Left lung (tissue), 10 donors: Measurements from ENCODE around the gene LRRC75A. TPM values are rescaled to one million over a fixed set of nuclear protein-coding genes. Genes with fewer than 3 reads are reported as not detected.
"Not testable (repeated sequence)": the region's sequence is repeated elsewhere in the genome, so short reads cannot be mapped to it uniquely, and the experiment has no call there.

Experiments
- ATAC-seq: fragments of 200-7000 bp; cut with Tn5 transposase; one replicate; pipeline ENCODE4 v1.9.1; 2020; ENCODE audit warnings: moderate library complexity
- DNase-seq, 4 donors: peaks; one replicate each; pipeline ENCODE4 v3.0.0-alpha.2; 2013 to 2020
- H3K27ac ChIP-seq, 2 donors: fragments of 200-600 bp; sonication (generic) in 1 of 2; one replicate each; pipeline versions ENCODE4 v1.5.0 to v1.8.0; 2020 to 2021
- H3K27me3 ChIP-seq, 2 donors: fragments of 200-600 bp; sonication (generic) in 1 of 2; one replicate each; pipeline versions ENCODE4 v1.5.0 to v1.8.0; 2020 to 2021
- H3K36me3 ChIP-seq, 2 donors: fragments of 200-600 bp; sonication (generic) in 1 of 2; one replicate each; pipeline versions ENCODE4 v1.5.0 to v1.8.0; 2020 to 2021
- H3K4me1 ChIP-seq, 2 donors: fragments of 200-600 bp; one replicate each; pipeline ENCODE4 v1.8.0; 2021
- H3K4me3 ChIP-seq, 2 donors: fragments of 200-600 bp; sonication (generic) in 1 of 2; one replicate each; pipeline versions ENCODE4 v1.5.0 to v1.8.0; 2020 to 2021; ENCODE audit warnings: mild to moderate bottlenecking in 1 of 2
- H3K9me3 ChIP-seq, 2 donors: fragments of 200-600 bp; sonication (generic) in 1 of 2; one replicate each; pipeline versions ENCODE4 v1.5.0 to v1.8.0; 2020 to 2021
- intact Hi-C, 2 donors: fragments of 100-400 bp; cut with DNase I; formaldehyde crosslinking; loops; one replicate each; pipeline versions ENCODE4 v1.11.2 to v1.14.2; 2022
- polyA plus RNA-seq, 6 donors: library from polyadenylated mRNA; unstranded; fragments of 120-200 nt; gene quantifications; one replicate each; pipeline ENCODE4 v1.2.1, GENCODE V29; 2013; ENCODE audit not compliant: insufficient read length in 6 of 6
- total RNA-seq, 2 donors: library from RNA; stranded (reverse); fragmentation: NEBNext Ultra II Directional; extraction: Animal tissue kit (Norgen Biotek cat#: 25700); gene quantifications; one replicate each; pipeline ENCODE4 v1.2.1, GENCODE V29; 2021
- TF ChIP-seq, protein P1 (sequence below), 2 donors: fragments of 200-600 bp; sonication (generic) in 1 of 2; IDR thresholded peaks; one replicate each; pipeline versions ENCODE4 v1.5.0 to v1.8.0; 2021; ENCODE audit warnings: antibody characterized with exemption in 2 of 2
- donor health status: DM: no; HTN: yes; CAD: no.
- donor health status: DM: no; HTN: no; CAD: no.

The LRRC75A gene
- total and polyA plus RNA-seq, 8 donors: 2.9 to 7.1 (median 5.7) TPM

- Histone ChIP-seq H3K4me1 (no peaks in the 10 kb centered on the region), H3K36me3 (no peaks in the 10 kb centered on the region), H3K4me3 (no peak overlapping the region), H3K27ac (no peak overlapping the region), H3K27me3 (peaks cover 4 to 15% of the 10 kb centered on the region in 2 donors), H3K9me3 (no peaks in the 10 kb centered on the region)
- TF ChIP-seq, protein P1, sequence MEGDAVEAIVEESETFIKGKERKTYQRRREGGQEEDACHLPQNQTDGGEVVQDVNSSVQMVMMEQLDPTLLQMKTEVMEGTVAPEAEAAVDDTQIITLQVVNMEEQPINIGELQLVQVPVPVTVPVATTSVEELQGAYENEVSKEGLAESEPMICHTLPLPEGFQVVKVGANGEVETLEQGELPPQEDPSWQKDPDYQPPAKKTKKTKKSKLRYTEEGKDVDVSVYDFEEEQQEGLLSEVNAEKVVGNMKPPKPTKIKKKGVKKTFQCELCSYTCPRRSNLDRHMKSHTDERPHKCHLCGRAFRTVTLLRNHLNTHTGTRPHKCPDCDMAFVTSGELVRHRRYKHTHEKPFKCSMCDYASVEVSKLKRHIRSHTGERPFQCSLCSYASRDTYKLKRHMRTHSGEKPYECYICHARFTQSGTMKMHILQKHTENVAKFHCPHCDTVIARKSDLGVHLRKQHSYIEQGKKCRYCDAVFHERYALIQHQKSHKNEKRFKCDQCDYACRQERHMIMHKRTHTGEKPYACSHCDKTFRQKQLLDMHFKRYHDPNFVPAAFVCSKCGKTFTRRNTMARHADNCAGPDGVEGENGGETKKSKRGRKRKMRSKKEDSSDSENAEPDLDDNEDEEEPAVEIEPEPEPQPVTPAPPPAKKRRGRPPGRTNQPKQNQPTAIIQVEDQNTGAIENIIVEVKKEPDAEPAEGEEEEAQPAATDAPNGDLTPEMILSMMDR (IDR thresholded peaks at IDR 0.05): no peak
- ATAC-seq: no peak
- intact Hi-C loops: loop anchor here in 1 of 2 donors (10.0 kb wide), 1 partner anchor 72 kb away; no protein-coding TSS in a partner anchor
- no peak for DNase-seq
These were observed 35.3 kb upstream of the LRRC75A start for GRCh38 chr17:16527298-16527697.

- not testable (repeated sequence) for H3K27me3 ChIP-seq, H3K27ac ChIP-seq, H3K9me3 ChIP-seq, ATAC-seq, H3K4me3 ChIP-seq, H3K4me1 ChIP-seq, DNase-seq, H3K36me3 ChIP-seq
- intact Hi-C loops: loop anchor here in 1 of 2 donors (10.0 kb wide), 1 partner anchor 71 kb away; no protein-coding TSS in a partner anchor
These were observed 33.6 kb upstream of the LRRC75A start for GRCh38 chr17:16525556-16525955.

GRCh38 chr17:16521070-16521727 lies 29.2 kb upstream of the LRRC75A start:
- DNase-seq (peak in 3 of 4 donors; percentile 78 to 93 (median 81)), ATAC-seq (peak; percentile 98)
- intact Hi-C loops: loop anchor here (2.0 to 10.0 kb wide), 2 partner anchors 66 to 68 kb away; no protein-coding TSS in a partner anchor
- Histone ChIP-seq H3K36me3 (no peaks in the 10 kb centered on the region), H3K27me3 (peaks cover 0 to 29% of the 10 kb centered on the region in 2 donors), H3K27ac (no peak overlapping the region), H3K9me3 (no peaks in the 10 kb centered on the region), H3K4me1 (peaks cover 2 to 7% of the 10 kb centered on the region in 2 donors), H3K4me3 (no peak overlapping the region)
- TF ChIP-seq, protein P1 (IDR thresholded peaks at IDR 0.05): peak; percentile 78 to 92

DNA sequence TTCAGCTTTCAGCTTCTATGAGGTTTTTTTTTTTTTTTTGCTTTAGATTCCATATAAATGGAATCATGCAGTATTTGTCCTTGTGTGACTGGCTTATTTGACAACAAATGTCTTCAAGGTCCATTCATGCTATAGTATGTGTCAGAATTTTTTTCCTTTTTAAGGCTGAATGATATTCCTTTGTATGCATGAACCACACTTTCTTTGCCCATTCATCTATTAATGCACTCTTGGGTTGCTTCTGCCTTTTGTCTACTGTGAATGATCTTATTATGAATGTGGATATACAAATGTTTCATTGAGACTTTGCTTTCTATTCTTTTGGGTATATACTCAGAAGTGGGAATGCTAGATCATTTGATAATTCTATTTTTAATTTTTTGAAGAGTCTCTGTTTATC lies 27.0 kb upstream of the LRRC75A start:
- H3K4me3 ChIP-seq: no peak overlapping the region
- no peaks in the 10 kb centered on the region for H3K9me3 ChIP-seq
- ATAC-seq (no peak), DNase-seq (no peak)
- H3K4me1 ChIP-seq: peaks cover 2 to 20% of the 10 kb centered on the region in 2 donors
- intact Hi-C loops: no loop called here
- TF ChIP-seq, protein P1 (IDR thresholded peaks at IDR 0.05): no peak
- H3K27ac ChIP-seq: no peak overlapping the region
- peaks cover 0 to 46% of the 10 kb centered on the region in 2 donors for H3K27me3 ChIP-seq
- H3K36me3 ChIP-seq: no peaks in the 10 kb centered on the region

DNA sequence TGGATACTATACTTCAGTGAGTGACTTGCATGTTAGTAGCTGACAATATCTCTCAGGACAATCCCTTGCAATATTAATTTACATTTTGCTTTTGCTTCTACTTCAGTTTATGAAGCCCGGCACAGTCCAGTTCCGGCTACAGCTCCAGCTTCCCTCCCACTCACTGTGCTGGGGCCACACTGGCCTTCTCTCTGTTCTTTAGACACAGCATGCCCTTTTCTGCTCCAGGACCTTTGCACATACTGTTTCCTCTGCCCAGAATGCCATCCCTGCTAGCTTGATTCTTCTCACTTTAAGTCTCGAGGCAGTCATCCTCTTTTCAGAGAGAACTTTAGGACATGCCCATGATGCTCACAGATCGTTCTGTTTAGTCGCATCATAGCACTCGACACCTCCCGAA lies 25.5 kb upstream of the LRRC75A start:
- Histone ChIP-seq H3K4me3 (no peak overlapping the region), H3K27ac (no peak overlapping the region), H3K36me3 (no peaks in the 10 kb centered on the region), H3K9me3 (no peaks in the 10 kb centered on the region), H3K27me3 (peaks cover 0 to 46% of the 10 kb centered on the region in 2 donors), H3K4me1 (peaks cover 2 to 35% of the 10 kb centered on the region in 2 donors)
- DNase-seq: no peak
- TF ChIP-seq, protein P1 (IDR thresholded peaks at IDR 0.05): no peak
- intact Hi-C loops: no loop called here
- no peak for ATAC-seq
